ENCODE results near the gene CLCA2.

DNA sequence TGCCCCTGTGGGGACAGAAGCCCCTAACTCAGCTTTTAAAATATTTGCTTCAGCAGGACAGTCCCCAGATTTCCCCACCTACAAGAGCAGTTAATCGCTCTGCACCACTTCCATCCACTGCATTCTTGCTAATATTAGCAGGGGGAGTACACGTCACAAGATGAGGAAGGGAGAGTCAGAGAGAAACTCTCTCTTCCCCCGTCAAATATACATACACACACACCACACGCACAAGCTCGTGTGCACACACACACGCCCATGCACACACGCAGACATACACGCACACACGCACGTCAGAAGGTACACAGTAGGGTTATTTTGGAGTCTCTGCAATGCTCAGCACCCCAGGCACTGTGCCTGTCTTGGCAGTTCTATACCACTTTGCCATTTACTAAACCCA, 46.9 kb downstream of the CLCA2 start:
- TF ChIP-seq POLR2AphosphoS5 (IDR thresholded peaks at IDR 0.05; ENCODE audit: low read depth, low read length), result no peak
- TF ChIP-seq SIN3A (IDR thresholded peaks at IDR 0.05; ENCODE audit: borderline replicate concordance, insufficient read depth, low read length), result no peak

All from PFSK-1 (cell line).